DOHH2 (cell line): Measurements from ENCODE around the gene PKHD1.

Source experiments
- H3F3A ChIP-seq: fragments of 200-600 bp; sonication (generic), shearing (Covaris generic); 2 replicates; pipeline ENCODE4 v1.6.0; 2016; ENCODE audit warnings: antibody characterized with exemption, mild to moderate bottlenecking; ENCODE audit not compliant: control insufficient read depth, insufficient read depth
- H3K27ac ChIP-seq: fragments of 200-600 bp; sonication (generic); 2 replicates; pipeline ENCODE4 v1.5.1; 2014; ENCODE audit warnings: low read depth, mild to moderate bottlenecking, low read length, moderate library complexity
- H3K27me3 ChIP-seq: fragments of 200-600 bp; sonication (generic); 2 replicates; pipeline ENCODE4 v1.6.1; 2014; ENCODE audit warnings: mild to moderate bottlenecking, low read length, mixed read lengths; ENCODE audit not compliant: control insufficient read depth
- H3K36me3 ChIP-seq: fragments of 200-600 bp; sonication (generic); 2 replicates; pipeline ENCODE4 v1.6.1; 2014; ENCODE audit warnings: mild to moderate bottlenecking, low read length, moderate library complexity, mixed read lengths; ENCODE audit not compliant: control insufficient read depth
- H3K4me1 ChIP-seq: fragments of 200-600 bp; sonication (generic); 2 replicates; pipeline ENCODE4 v1.6.1; 2014; ENCODE audit warnings: mild to moderate bottlenecking, low read length, mixed read lengths; ENCODE audit not compliant: control insufficient read depth
- H3K4me2 ChIP-seq: fragments of 200-600 bp; sonication (generic); 2 replicates; pipeline ENCODE4 v1.6.0; 2014; ENCODE audit warnings: mild to moderate bottlenecking, low read length, moderate library complexity
- H3K4me3 ChIP-seq: fragments of 200-600 bp; sonication (generic); 2 replicates; pipeline ENCODE4 v1.5.1; 2014; ENCODE audit warnings: mild to moderate bottlenecking, low read length, mixed read lengths
- H3K79me2 ChIP-seq: fragments of 200-600 bp; sonication (generic); 2 replicates; pipeline ENCODE4 v1.6.1; 2014; ENCODE audit warnings: mild to moderate bottlenecking, low read length, mixed read lengths; ENCODE audit not compliant: control insufficient read depth
- H3K9me2 ChIP-seq: fragments of 200-600 bp; sonication (generic); replicated peaks from 2 replicates; pipeline ENCODE4 v1.6.1; 2014; ENCODE audit warnings: mild to moderate bottlenecking, low read length, mixed read lengths; ENCODE audit not compliant: control insufficient read depth
- H3K9me3 ChIP-seq: fragments of 200-600 bp; sonication (generic); 2 replicates; pipeline ENCODE4 v1.6.1; 2014; ENCODE audit warnings: antibody characterized with exemption, low read length, mixed read lengths; ENCODE audit not compliant: control insufficient read depth, insufficient read depth
- H4K20me1 ChIP-seq: fragments of 200-600 bp; sonication (generic); 2 replicates; pipeline ENCODE4 v1.6.0; 2014; ENCODE audit warnings: low read depth, mild to moderate bottlenecking, antibody characterized with exemption, low read length, moderate library complexity; ENCODE audit not compliant: control insufficient read depth, insufficient read depth
- EZH2phosphoT487 ChIP-seq: fragments of 200-600 bp; sonication (generic); IDR thresholded peaks from 2 replicates; pipeline ENCODE4 v1.6.1; 2017; ENCODE audit warnings: borderline replicate concordance, mild to moderate bottlenecking, antibody characterized with exemption, low read length, moderate library complexity, mixed read lengths
- TF ChIP-seq, protein P1 (sequence below): fragments of 200-600 bp; sonication (generic); IDR thresholded peaks from one replicate; pipeline ENCODE4 v1.5.1; 2014; ENCODE audit warnings: antibody characterized with exemption, mild to moderate bottlenecking, low read depth, low read length; ENCODE audit not compliant: poor library complexity, severe bottlenecking

The PKHD1 gene

DNA sequence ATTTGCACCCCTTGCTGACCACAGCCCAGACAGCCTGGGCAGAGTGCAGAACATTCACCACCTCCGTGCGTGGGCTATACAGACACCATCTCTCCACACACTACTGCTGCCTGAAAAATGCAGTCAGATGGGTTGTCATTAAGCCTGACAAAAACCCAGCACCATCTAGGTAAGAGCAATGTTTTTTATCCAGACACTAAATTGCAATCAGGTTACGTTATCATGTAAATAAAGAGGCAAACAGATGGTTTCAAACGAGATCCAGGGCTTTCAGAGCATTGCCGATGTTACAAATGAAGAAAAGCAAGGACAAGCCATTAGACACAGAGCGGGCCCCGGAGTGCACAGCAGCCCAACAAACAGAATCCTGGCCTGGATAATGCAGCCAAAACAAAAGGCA, 269.6 kb downstream of the PKHD1 start:
- TF ChIP-seq EZH2phosphoT487 = no peak
- TF ChIP-seq, protein P1, sequence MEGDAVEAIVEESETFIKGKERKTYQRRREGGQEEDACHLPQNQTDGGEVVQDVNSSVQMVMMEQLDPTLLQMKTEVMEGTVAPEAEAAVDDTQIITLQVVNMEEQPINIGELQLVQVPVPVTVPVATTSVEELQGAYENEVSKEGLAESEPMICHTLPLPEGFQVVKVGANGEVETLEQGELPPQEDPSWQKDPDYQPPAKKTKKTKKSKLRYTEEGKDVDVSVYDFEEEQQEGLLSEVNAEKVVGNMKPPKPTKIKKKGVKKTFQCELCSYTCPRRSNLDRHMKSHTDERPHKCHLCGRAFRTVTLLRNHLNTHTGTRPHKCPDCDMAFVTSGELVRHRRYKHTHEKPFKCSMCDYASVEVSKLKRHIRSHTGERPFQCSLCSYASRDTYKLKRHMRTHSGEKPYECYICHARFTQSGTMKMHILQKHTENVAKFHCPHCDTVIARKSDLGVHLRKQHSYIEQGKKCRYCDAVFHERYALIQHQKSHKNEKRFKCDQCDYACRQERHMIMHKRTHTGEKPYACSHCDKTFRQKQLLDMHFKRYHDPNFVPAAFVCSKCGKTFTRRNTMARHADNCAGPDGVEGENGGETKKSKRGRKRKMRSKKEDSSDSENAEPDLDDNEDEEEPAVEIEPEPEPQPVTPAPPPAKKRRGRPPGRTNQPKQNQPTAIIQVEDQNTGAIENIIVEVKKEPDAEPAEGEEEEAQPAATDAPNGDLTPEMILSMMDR = no peak
- Histone ChIP-seq H3K4me2 (no peak overlapping the region), H3K36me3 (no peaks in the 10 kb centered on the region), H3K9me3 (no peaks in the 10 kb centered on the region), H3K4me3 (no peak overlapping the region), H3K79me2 (no peaks in the 10 kb centered on the region), H3K27me3 (no peaks in the 10 kb centered on the region), H3K4me1 (no peaks in the 10 kb centered on the region), H3F3A (no peaks in the 10 kb centered on the region), H3K27ac (no peak overlapping the region), H3K9me2 (no peaks in the 10 kb centered on the region), H4K20me1 (no peaks in the 10 kb centered on the region)

DNA sequence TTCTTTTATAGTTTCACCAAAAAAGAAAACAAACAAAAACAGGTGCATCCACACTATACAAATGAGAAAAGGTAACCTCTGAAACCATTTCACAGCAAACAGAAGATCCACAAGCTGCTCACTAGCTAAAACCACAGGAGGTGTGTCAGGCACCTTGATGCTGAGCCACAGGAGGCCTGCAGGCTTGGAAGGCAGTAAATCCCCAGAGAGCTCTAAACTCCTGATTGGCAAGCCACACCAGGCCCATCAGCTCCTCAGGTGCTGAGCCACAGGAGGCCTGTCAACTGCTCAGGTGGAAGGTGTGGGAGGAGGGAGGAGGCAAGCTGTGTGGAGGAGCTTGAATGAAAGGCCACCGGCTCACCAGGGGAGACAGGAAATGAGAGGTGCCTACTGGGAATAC, 273.0 kb downstream of the PKHD1 start:
- Histone ChIP-seq H3K27ac (no peak overlapping the region), H3K9me3 (no peaks in the 10 kb centered on the region), H4K20me1 (no peaks in the 10 kb centered on the region), H3K27me3 (no peaks in the 10 kb centered on the region), H3K9me2 (no peaks in the 10 kb centered on the region), H3K4me1 (no peaks in the 10 kb centered on the region), H3K4me2 (no peak overlapping the region), H3K4me3 (no peak overlapping the region), H3K36me3 (no peaks in the 10 kb centered on the region), H3K79me2 (no peaks in the 10 kb centered on the region), H3F3A (no peaks in the 10 kb centered on the region)
- TF ChIP-seq, protein P1 = no peak
- TF ChIP-seq EZH2phosphoT487 = no peak

DNA sequence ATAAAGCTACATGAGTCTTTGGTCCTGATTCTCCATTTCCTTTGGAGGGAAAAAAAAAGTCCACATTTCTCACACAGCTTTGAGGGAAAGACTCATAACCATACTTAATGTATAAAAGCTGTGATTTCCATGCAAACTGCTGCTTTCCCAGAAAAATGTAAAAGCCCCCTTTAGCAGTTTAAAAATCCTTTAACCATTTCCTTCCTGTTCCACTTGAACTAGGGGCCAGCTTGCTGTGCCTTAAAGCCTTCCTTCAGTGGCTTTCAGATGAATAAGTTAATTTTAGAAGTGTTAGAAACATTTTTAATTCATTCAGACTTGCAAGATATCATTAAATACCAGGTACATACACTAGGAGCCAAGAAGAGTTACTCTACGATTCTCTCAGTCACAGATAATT, 273.5 kb downstream of the PKHD1 start:
- Histone ChIP-seq H3K4me3 (no peak overlapping the region), H3K4me2 (no peak overlapping the region), H3K9me3 (no peaks in the 10 kb centered on the region), H3K79me2 (no peaks in the 10 kb centered on the region), H3K36me3 (no peaks in the 10 kb centered on the region), H3K27ac (no peak overlapping the region), H3K4me1 (no peaks in the 10 kb centered on the region), H4K20me1 (no peaks in the 10 kb centered on the region), H3K9me2 (no peaks in the 10 kb centered on the region), H3F3A (no peaks in the 10 kb centered on the region), H3K27me3 (no peaks in the 10 kb centered on the region)
- TF ChIP-seq, protein P1 = no peak
- TF ChIP-seq EZH2phosphoT487 = no peak

DNA sequence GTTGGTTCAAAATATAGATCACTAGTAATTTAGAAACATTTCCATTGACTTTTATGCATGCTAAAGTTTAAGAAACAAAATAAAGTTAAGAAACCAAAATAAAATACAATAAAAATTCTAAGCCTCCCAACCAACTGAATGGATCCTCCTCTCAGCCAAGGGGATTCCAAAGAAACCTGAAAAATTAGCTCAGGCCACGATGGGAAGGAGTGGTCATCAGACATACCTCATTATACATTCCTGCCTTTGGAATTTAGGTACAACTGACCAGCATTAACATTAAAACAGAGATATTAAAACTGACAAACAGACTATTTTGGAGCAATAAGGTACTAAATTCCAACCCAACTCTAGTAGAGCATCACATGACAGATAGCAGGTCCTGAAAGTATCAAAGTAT, 275.2 kb downstream of the PKHD1 start:
- no peak overlapping the region for H3K4me3 ChIP-seq
- H3K27me3 ChIP-seq = no peaks in the 10 kb centered on the region
- H4K20me1 ChIP-seq = no peaks in the 10 kb centered on the region
- no peaks in the 10 kb centered on the region for H3K79me2 ChIP-seq
- H3K4me2 ChIP-seq = no peak overlapping the region
- H3F3A ChIP-seq = no peaks in the 10 kb centered on the region
- TF ChIP-seq, protein P1 = no peak
- TF ChIP-seq EZH2phosphoT487 = no peak
- no peaks in the 10 kb centered on the region for H3K9me2 ChIP-seq
- H3K27ac ChIP-seq = no peak overlapping the region
- H3K4me1 ChIP-seq = no peaks in the 10 kb centered on the region
- no peaks in the 10 kb centered on the region for H3K36me3 ChIP-seq
- H3K9me3 ChIP-seq = no peaks in the 10 kb centered on the region
